ENCODE measurements around the gene ATRN.
A peak's percentile ranks its signal among the peaks of the same experiment; 100 is the strongest.
"Not testable (repeated sequence)": the region's sequence is repeated elsewhere in the genome, so short reads cannot be mapped to it uniquely, and the experiment has no call there.

ATRN gene

DNA sequence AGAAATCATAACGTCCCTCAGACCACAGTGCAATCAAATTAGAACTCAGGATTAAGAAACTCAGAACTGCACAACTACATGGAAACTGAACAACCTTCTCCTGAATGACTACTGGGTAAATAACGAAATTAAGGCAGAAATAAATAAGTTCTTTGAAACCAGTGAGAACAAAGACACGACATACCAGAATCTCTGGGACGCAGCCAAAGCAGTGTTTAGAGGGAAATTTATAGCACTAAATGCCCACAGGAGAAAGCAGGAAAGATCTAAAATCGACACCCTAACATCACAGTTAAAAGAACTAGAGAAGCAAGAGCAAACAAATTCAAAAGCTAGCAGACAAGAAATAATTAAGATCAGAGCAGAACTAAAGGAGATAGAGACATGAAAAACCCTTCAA is 53.9 kb downstream of the ATRN start:
- not testable (repeated sequence) for H3K4me3 ChIP-seq (ENCODE audit: low read depth in 1 of 2, low read length in 2 of 2); H3K27me3 ChIP-seq (ENCODE audit: control insufficient read depth in 1 of 2, insufficient read depth in 2 of 2, low read length in 2 of 2); H3K36me3 ChIP-seq (ENCODE audit: insufficient read depth, low read length); H3K9ac ChIP-seq (ENCODE audit: low read length); H3K27ac ChIP-seq (ENCODE audit: low read depth, low read length); H3K4me1 ChIP-seq (ENCODE audit: insufficient read depth, low read length); H3K9me3 ChIP-seq (ENCODE audit: low read length)

DNA sequence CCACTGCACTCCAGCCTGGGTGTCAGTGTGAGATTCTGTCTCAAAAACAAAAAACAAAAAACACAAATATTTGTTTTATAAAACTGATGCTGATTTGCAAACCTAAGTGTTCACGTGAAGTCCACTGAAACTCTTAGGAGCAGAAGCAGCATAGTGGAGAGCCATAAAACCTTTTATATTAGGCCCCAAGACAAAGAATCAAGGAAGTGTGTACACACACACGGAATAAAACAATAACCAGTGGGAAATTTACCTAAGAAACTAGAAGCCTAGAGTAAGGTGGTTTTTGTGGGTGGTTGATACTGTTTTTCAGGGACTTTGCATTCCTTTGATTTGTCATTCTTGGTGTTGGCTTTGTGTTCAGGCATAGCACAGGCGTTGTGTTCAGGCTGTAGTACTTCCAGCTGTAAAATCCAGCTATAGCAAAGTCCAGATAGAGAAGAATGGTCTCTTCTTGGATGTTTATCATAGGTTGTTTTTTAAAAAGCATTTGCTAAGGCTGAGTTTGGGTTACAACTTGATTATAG is 61.3 kb downstream of the ATRN start:
- no peak overlapping the region for H3K9ac ChIP-seq (ENCODE audit: low read length)
- H3K36me3 ChIP-seq (ENCODE audit: insufficient read depth, low read length): no peaks in the 10 kb centered on the region
- no peaks in the 10 kb centered on the region for H3K27me3 ChIP-seq (ENCODE audit: control insufficient read depth in 1 of 2, insufficient read depth in 2 of 2, low read length in 2 of 2)
- H3K27ac ChIP-seq (ENCODE audit: low read depth, low read length): no peak overlapping the region
- H3K4me3 ChIP-seq (ENCODE audit: low read depth in 1 of 2, low read length in 2 of 2): no peak overlapping the region
- H3K9me3 ChIP-seq (ENCODE audit: low read length): no peaks in the 10 kb centered on the region
- no peaks in the 10 kb centered on the region for H3K4me1 ChIP-seq (ENCODE audit: insufficient read depth, low read length)

DNA sequence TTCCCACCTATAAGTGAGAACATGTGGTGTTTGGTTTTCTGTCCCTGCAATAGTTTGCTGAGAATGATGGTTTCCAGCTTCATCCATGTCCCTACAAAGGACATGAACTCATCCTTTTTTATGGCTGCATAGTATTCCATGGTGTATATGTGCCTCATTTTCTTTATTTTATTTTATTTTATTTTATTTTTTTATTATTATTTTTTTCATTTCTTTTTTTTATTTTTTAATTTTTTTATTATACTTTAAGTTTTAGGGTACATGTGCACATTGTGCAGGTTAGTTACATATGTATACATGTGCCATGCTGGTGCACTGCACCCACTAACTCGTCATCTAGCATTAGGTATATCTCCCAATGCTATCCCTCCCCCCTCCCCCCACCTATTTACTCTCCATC is 66.9 kb downstream of the ATRN start:
- not testable (repeated sequence) for H3K27ac ChIP-seq (ENCODE audit: low read depth, low read length); H3K27me3 ChIP-seq (ENCODE audit: control insufficient read depth in 1 of 2, insufficient read depth in 2 of 2, low read length in 2 of 2); H3K9ac ChIP-seq (ENCODE audit: low read length); H3K4me1 ChIP-seq (ENCODE audit: insufficient read depth, low read length); H3K9me3 ChIP-seq (ENCODE audit: low read length); H3K36me3 ChIP-seq (ENCODE audit: insufficient read depth, low read length); H3K4me3 ChIP-seq (ENCODE audit: low read depth in 1 of 2, low read length in 2 of 2)

DNA sequence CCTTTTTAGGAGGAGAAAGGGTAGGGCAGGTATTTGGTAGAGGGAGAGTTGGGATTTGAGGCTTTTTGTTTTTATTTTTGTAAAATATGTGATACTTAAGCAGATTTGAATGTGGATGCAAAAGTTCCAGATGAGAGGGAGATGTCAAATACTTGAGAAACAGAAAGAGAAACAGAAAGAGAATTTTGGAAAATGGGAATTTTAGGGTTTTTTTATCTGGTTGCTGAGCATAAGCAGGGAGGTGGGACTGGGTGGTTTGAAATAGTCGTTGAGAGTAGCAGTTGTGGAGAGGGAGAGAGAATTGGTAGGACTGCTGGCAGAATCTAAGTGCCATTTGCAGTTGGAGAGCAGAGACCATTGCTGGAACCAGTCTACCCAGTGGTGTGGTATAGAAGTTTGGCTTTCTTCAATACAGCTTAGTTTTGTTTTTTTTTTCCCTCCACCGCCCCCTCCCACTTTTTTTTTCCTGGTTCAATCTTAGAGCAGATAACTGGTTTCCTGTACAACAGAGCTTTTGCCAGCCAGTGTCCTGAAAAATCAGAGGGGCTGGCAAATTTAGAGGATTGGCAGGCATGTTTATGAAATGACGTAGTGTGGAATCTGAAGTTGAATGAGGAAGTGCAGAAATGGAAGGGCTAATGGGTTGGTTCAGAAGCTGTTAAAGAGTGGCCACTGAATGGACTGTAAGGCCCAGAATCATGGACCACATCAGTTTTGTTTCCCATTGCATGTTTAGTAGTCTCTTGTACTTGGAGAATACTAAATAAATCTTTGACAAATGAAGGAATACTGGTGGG is 68.7 kb downstream of the ATRN start:
- H3K4me1 ChIP-seq (ENCODE audit: insufficient read depth, low read length): peaks cover 7% of the 10 kb centered on the region
- H3K27me3 ChIP-seq (ENCODE audit: control insufficient read depth in 1 of 2, insufficient read depth in 2 of 2, low read length in 2 of 2): no peaks in the 10 kb centered on the region
- H3K9ac ChIP-seq (ENCODE audit: low read length): no peak overlapping the region
- H3K4me3 ChIP-seq (ENCODE audit: low read depth in 1 of 2, low read length in 2 of 2): peak overlapping the region in 1 of 2 donors; percentile 32
- H3K9me3 ChIP-seq (ENCODE audit: low read length): no peaks in the 10 kb centered on the region
- no peak overlapping the region for H3K27ac ChIP-seq (ENCODE audit: low read depth, low read length)
- no peaks in the 10 kb centered on the region for H3K36me3 ChIP-seq (ENCODE audit: insufficient read depth, low read length)

DNA sequence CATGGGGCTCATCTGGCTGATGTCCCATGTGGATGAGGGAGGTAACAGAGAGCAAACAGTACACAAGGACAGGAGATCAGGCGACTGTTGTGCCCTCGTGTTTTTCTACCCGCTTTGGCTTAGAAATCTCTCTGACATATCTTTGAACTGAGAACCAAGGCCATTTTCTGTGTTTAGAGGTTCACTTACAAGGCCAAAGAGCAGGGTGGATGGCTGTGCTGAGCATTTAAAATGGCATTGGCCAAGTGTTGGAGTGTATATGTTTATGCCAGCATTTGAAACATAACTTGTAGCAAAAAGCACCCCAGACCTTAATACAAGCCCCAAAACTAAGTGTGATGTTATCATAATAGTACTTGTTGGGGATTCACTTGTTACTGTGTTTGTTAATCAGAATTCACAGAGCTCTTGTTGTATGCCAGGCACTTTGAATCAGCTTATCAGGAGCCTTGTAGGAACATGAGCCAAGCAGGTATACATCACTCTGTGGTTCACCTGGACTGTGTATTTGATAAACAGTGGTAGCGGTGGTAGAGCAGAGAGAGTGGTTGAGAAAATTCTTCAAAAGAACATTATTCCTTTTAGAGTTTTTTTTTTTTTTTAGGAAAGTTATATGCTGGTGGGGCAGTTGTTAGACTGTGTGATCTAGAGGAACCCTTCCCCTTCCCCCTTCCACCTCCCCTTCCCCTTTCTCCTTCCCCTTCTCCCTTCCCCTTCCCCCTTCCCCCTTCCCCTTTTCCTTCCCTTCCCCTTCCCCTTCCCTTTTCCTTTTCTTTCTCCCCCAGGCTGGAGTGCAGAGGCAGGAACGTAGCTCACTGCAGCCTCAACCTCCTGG is 71.3 kb downstream of the ATRN start:
- Histone ChIP-seq H3K27ac (ENCODE audit: low read depth, low read length) (no peak overlapping the region), H3K9ac (ENCODE audit: low read length) (no peak overlapping the region), H3K9me3 (ENCODE audit: low read length) (no peaks in the 10 kb centered on the region), H3K36me3 (ENCODE audit: insufficient read depth, low read length) (peaks cover 2% of the 10 kb centered on the region), H3K27me3 (ENCODE audit: control insufficient read depth in 1 of 2, insufficient read depth in 2 of 2, low read length in 2 of 2) (no peaks in the 10 kb centered on the region), H3K4me3 (ENCODE audit: low read depth in 1 of 2, low read length in 2 of 2) (no peak overlapping the region), H3K4me1 (ENCODE audit: insufficient read depth, low read length) (peaks cover 7% of the 10 kb centered on the region)

DNA sequence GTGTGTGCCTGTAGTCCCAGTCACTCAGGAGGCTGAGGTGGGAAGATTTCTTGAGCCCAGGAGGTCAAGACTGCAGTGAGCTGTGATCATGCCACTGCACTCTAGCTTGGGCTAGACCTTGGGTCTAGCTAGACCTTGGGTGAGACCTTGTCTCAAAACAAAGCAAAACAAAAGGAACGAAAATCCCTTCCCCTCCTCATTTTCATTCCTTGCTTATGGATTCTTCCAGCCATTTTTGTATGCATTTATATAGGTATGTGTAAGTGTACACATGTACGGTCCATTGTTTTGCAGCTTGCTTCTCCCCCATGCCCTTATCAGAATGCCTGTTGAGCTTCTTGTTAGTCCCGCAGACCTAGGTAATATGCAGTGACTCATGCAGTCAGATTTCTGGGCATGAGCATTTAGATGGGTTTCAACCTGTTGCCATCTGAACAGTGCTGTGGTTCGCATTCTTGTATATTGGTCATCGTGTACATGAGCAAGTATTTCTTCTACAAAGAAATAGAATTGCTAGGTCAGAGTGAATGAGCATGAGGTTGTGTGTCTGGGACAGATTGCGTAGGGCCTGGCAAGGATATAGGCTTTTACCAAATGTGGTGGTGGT is 73.2 kb downstream of the ATRN start:
- no peak overlapping the region for H3K4me3 ChIP-seq (ENCODE audit: low read depth in 1 of 2, low read length in 2 of 2)
- peaks cover 10% of the 10 kb centered on the region for H3K36me3 ChIP-seq (ENCODE audit: insufficient read depth, low read length)
- no peaks in the 10 kb centered on the region for H3K27me3 ChIP-seq (ENCODE audit: control insufficient read depth in 1 of 2, insufficient read depth in 2 of 2, low read length in 2 of 2)
- H3K9ac ChIP-seq (ENCODE audit: low read length): no peak overlapping the region
- peaks cover 7% of the 10 kb centered on the region for H3K4me1 ChIP-seq (ENCODE audit: insufficient read depth, low read length)
- no peak overlapping the region for H3K27ac ChIP-seq (ENCODE audit: low read depth, low read length)
- no peaks in the 10 kb centered on the region for H3K9me3 ChIP-seq (ENCODE audit: low read length)

DNA sequence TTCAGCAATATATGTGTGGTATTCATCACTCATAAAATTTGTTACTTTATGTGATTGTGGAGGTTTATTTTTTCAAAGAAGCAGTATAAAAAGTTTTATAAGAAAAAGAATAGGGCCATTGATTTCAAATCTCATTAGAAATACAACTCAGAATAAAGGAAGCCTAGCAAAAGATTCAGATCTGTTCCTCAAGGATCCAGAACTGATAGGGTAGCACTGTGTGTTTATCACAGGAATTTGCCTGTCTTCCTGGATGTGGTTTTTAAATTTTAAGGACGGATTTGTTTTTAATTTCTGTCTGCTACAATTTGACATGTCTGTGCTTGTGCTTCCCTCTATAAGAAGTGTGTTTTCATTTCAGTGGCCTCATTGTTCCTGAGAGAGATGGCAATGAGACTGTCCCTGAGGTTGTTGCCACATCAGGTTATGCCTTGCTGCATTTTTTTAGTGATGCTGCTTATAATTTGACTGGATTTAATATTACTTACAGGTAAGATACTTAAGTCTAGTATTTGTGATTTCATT is 74.6 kb downstream of the ATRN start:
- no peaks in the 10 kb centered on the region for H3K9me3 ChIP-seq (ENCODE audit: low read length)
- no peak overlapping the region for H3K4me3 ChIP-seq (ENCODE audit: low read depth in 1 of 2, low read length in 2 of 2)
- H3K9ac ChIP-seq (ENCODE audit: low read length): no peak overlapping the region
- no peaks in the 10 kb centered on the region for H3K27me3 ChIP-seq (ENCODE audit: control insufficient read depth in 1 of 2, insufficient read depth in 2 of 2, low read length in 2 of 2)
- H3K4me1 ChIP-seq (ENCODE audit: insufficient read depth, low read length): no peaks in the 10 kb centered on the region
- H3K36me3 ChIP-seq (ENCODE audit: insufficient read depth, low read length): peaks cover 14% of the 10 kb centered on the region
- H3K27ac ChIP-seq (ENCODE audit: low read depth, low read length): no peak overlapping the region

DNA sequence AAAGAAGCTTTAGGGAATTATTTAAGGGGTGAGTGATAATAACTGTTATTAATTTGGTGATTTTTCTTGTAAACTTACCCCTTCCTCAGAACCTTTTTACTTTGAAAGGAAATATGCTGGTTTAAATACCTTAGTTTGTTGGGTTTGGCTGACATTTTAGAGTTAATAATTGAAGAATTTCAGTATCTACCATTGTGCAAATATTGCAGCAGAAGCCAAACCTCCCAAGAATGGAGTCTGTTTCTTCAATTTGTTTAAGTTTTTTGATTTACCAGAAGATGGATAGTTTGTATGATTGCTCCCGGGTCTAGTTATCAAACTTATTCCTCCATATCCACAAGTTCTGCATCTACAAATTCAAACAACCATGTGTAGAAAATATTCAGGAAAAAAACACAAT is 77.1 kb downstream of the ATRN start:
- Histone ChIP-seq H3K4me3 (ENCODE audit: low read depth in 1 of 2, low read length in 2 of 2) (no peak overlapping the region), H3K9me3 (ENCODE audit: low read length) (no peaks in the 10 kb centered on the region), H3K27me3 (ENCODE audit: control insufficient read depth in 1 of 2, insufficient read depth in 2 of 2, low read length in 2 of 2) (no peaks in the 10 kb centered on the region), H3K27ac (ENCODE audit: low read depth, low read length) (no peak overlapping the region), H3K4me1 (ENCODE audit: insufficient read depth, low read length) (no peaks in the 10 kb centered on the region), H3K36me3 (ENCODE audit: insufficient read depth, low read length) (peaks cover 17% of the 10 kb centered on the region), H3K9ac (ENCODE audit: low read length) (no peak overlapping the region)

DNA sequence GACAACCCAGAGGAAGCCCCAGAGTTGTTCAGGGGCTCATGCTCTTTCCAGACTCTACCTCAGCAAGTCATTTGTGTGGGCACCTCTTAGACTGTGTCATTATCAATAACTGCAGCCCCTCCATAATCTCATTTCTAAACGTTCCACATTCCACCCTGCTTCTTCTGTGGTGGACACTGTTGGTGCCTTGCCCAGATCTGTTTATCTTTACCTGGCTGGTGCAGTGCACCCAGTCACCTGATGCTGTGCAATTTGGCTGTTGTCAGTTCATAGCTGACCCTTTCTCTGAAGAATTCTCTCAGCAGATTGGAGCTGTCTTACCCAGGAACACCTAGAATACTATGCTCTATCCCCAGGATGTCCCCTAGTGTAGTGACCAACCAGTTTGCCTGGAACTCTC is 80.0 kb downstream of the ATRN start:
- H3K36me3 ChIP-seq (ENCODE audit: insufficient read depth, low read length): peaks cover 17% of the 10 kb centered on the region
- no peaks in the 10 kb centered on the region for H3K27me3 ChIP-seq (ENCODE audit: control insufficient read depth in 1 of 2, insufficient read depth in 2 of 2, low read length in 2 of 2)
- H3K9ac ChIP-seq (ENCODE audit: low read length): no peak overlapping the region
- no peak overlapping the region for H3K27ac ChIP-seq (ENCODE audit: low read depth, low read length)
- H3K4me3 ChIP-seq (ENCODE audit: low read depth in 1 of 2, low read length in 2 of 2): no peak overlapping the region
- no peaks in the 10 kb centered on the region for H3K4me1 ChIP-seq (ENCODE audit: insufficient read depth, low read length)
- no peaks in the 10 kb centered on the region for H3K9me3 ChIP-seq (ENCODE audit: low read length)

DNA sequence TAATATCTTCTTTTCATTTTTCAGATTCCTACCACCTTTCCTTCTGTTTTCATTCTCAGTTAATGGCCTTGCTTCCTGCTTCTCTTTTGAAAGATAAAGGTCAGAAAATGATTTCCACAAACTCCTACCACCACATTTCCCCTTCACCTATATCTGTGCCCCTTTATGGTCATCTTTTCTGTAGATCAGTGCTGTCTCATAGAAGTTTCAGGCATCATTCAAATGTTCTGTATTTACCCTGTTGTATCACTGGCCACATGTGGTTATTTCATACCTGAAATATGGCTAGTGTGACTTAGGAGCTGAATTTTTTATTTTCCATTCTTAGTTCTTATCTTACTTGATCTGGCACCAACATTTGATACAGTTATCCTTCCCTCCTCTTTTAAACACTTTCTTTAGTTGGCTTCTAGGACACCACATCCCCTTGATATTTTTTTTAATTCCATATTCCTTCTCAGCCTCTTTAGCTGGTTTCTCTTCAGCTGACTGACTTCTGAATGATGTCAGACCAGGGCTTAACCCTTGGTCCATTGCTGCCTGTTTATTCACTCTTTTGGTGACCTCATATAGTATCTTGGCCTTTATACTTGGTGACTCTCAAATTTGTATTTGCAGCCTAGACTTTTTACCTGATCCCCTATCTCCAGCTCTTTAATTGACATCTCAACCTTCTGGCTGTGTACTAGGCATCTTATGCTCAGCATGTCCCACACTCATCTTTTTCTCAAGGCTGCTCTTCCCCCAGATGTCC is 81.0 kb downstream of the ATRN start:
- Histone ChIP-seq H3K9me3 (ENCODE audit: low read length) (no peaks in the 10 kb centered on the region), H3K9ac (ENCODE audit: low read length) (no peak overlapping the region), H3K27ac (ENCODE audit: low read depth, low read length) (no peak overlapping the region), H3K4me3 (ENCODE audit: low read depth in 1 of 2, low read length in 2 of 2) (no peak overlapping the region), H3K27me3 (ENCODE audit: control insufficient read depth in 1 of 2, insufficient read depth in 2 of 2, low read length in 2 of 2) (no peaks in the 10 kb centered on the region), H3K4me1 (ENCODE audit: insufficient read depth, low read length) (no peaks in the 10 kb centered on the region), H3K36me3 (ENCODE audit: insufficient read depth, low read length) (peaks cover 17% of the 10 kb centered on the region)

DNA sequence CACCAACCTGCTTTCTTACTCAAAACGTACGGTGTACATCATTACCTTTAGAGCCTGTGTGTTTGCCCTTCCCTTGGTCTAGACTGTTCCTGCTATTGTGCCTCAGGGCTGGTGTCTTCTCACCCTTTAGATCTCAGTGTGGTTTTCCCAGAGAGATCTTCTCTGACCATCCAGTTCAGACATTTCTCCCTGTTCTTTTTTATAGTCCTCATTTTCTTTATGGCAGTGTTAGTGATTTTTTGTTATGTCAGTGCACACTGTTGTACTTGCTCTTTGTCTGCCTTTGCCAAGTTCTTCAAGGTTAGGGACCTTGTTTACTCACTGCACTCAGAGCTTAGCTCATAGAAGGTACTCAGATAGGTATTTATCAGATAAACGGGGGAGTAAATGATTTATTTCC is 82.8 kb downstream of the ATRN start:
- Histone ChIP-seq H3K27me3 (ENCODE audit: control insufficient read depth in 1 of 2, insufficient read depth in 2 of 2, low read length in 2 of 2) (no peaks in the 10 kb centered on the region), H3K4me1 (ENCODE audit: insufficient read depth, low read length) (no peaks in the 10 kb centered on the region), H3K36me3 (ENCODE audit: insufficient read depth, low read length) (peaks cover 7% of the 10 kb centered on the region), H3K9ac (ENCODE audit: low read length) (no peak overlapping the region), H3K27ac (ENCODE audit: low read depth, low read length) (no peak overlapping the region), H3K4me3 (ENCODE audit: low read depth in 1 of 2, low read length in 2 of 2) (no peak overlapping the region), H3K9me3 (ENCODE audit: low read length) (no peaks in the 10 kb centered on the region)

All from muscle layer of colon (tissue), 2 donors.